AG09309 (cell line): ENCODE measurements around the gene LIPA.

Experiments used
- DNase-seq: peaks from one replicate; pipeline ENCODE4 v3.0.0-alpha.2; 2010; ENCODE audit warnings: low read depth
- H3K4me3 ChIP-seq: 2 replicates; pipeline ENCODE4 v1.5.1; 2011; ENCODE audit warnings: mild to moderate bottlenecking, low read depth, low read length, moderate library complexity; ENCODE audit not compliant: control insufficient read depth
- TF ChIP-seq, protein P1 (sequence below): IDR thresholded peaks from 2 replicates; pipeline ENCODE4 v1.5.1; 2011; ENCODE audit warnings: mild to moderate bottlenecking, low read depth, low read length, inconsistent platforms; ENCODE audit not compliant: insufficient read depth, control insufficient read depth; ENCODE audit errors: missing control alignments

The LIPA gene

DNA sequence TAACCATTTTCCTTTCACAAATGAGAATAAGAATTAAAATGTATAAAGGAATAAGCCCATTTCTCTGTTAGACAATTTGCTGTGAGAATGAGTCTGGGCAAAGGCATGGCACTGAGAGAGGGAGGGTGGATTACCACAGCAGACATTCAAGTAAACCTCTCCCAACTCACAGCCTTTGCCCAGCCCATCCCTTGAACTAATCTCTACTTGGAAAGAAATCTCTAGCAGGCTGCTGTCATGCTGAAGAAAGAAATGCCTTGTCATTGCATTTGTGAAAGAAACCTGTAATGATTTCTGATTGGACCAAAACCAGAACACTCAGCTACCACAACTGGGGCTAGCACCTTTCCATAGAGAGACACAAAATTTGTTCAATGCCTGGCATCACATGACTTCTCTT is 83.7 kb downstream of the LIPA start:
- no peak for DNase-seq
- H3K4me3 ChIP-seq: no peak overlapping the region
- TF ChIP-seq, protein P1, sequence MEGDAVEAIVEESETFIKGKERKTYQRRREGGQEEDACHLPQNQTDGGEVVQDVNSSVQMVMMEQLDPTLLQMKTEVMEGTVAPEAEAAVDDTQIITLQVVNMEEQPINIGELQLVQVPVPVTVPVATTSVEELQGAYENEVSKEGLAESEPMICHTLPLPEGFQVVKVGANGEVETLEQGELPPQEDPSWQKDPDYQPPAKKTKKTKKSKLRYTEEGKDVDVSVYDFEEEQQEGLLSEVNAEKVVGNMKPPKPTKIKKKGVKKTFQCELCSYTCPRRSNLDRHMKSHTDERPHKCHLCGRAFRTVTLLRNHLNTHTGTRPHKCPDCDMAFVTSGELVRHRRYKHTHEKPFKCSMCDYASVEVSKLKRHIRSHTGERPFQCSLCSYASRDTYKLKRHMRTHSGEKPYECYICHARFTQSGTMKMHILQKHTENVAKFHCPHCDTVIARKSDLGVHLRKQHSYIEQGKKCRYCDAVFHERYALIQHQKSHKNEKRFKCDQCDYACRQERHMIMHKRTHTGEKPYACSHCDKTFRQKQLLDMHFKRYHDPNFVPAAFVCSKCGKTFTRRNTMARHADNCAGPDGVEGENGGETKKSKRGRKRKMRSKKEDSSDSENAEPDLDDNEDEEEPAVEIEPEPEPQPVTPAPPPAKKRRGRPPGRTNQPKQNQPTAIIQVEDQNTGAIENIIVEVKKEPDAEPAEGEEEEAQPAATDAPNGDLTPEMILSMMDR: no peak

DNA sequence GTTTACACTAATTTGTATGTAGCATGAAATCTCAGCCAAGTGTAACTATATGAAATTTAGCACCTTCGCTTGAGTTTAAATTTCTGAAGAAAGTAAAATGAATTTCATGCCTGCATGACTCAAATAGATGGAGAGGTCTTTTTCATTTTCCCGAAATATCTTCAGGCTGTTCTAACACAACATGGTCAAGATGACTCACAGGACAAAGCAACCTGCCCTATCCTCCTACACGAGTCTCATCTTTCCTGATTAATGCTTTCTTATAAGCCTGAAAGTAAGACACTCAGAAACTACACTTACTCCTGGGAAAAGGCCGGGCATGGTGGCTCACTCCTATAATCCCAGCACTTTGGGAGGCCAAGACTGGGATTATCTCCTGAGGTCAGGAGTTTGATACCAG is 85.7 kb downstream of the LIPA start:
- H3K4me3 ChIP-seq: no peak overlapping the region
- DNase-seq: no peak
- TF ChIP-seq, protein P1: no peak

DNA sequence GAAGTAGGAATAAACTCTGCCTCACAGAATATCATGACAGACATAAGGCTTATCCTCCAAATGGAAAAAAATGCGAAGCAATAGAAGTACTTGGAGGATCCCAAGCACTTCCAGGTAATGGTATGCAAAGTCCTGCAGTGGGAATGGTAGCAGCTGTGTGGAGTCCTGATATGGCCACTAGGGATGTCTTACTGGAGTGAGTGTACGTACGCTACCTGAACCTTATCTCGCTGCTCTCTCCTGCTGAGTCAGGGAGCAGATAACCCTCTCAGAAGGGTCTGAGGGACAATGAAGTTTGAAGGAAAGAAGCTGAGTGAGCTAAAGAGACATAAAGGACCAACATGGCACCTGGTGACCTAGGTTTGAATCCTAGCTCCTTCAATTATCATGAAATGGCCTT is 86.7 kb downstream of the LIPA start:
- no peak for DNase-seq
- TF ChIP-seq, protein P1: no peak
- no peak overlapping the region for H3K4me3 ChIP-seq

DNA sequence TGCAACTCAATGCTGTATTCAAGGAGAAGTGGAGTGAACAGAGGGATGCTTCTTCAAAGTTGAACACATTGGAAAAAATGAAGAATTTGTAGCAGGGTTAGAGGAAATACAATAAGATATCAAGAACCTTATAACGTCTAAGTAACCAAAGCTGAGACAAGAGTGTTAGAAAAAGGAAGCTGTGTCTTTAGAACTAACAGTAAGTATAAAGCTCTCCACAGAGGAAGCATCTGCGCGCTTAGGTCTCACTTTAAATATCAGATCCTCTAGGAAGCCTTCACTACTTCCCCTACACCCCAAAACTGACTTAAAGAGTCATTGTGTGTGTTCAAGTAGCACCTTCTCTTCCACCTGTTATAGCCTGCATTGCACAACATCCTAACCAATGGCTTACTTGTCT is 87.5 kb downstream of the LIPA start:
- TF ChIP-seq, protein P1: no peak
- DNase-seq: no peak
- H3K4me3 ChIP-seq: no peak overlapping the region
